NCI-H1105 treated with DMSO at 0.1 percent for 48 hours (cell line): ENCODE results near the gene PHRF1.
"Not testable (repeated sequence)": the region's sequence is repeated elsewhere in the genome, so short reads cannot be mapped to it uniquely, and the experiment has no call there.

Experiments used
- DNase-seq: peaks from one replicate; lab custom pipeline; 2025; lab: John Stamatoyannopoulos, UW

PHRF1 gene

DNA sequence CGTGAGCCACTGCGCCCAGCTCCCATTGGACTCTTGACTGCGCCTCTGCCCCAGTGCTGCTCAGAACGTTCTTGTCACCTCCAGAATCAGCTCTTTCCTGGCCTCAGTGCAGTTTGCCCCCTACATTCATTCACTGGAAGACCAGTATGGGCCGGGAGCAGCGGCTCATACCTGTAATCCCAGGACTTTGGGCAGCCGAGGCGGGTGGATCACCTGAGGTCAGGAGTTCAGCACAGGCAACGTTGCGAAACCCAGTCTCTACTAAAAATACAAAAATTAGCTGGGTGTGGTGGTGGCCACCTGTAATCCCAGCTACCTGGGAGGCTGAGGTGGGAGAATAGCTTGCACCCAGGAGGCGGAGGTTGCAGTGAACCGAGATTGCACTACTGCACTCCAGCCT, 78.2 kb downstream of the PHRF1 start:
- not testable (repeated sequence) for DNase-seq

DNA sequence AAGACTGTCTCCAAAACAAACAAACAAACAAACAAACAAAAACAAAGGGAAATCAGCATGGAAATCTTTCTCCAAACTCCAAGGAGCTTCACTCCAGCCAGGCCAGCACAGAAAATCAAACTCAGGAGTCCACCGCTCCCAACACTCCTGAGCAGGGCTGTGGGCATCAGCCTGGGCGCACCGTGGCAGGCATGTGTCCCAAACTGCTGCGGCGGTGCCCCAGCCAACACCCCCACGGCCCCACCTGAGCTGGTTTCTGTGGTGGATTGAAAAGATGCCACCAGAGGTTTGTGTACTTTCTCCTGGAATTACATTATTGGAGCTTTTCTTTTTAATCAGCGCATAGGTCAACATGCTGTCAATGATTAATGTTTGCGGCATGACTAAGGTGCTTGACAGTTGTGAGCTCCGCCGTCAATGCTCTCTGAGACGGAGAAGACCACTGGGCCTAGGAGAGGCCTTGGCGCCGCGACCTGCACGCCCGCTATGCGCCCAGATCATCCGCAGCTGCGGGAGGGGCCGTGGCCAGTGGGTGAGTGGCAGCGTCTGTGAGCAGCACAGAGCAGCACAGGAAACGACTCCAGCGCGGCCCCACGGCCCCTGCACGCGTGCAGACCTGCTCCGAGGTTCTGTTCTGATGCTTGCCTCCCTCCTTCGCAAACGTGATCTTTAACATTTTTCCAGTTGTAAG, 78.9 kb downstream of the PHRF1 start:
- DNase-seq = no peak

DNA sequence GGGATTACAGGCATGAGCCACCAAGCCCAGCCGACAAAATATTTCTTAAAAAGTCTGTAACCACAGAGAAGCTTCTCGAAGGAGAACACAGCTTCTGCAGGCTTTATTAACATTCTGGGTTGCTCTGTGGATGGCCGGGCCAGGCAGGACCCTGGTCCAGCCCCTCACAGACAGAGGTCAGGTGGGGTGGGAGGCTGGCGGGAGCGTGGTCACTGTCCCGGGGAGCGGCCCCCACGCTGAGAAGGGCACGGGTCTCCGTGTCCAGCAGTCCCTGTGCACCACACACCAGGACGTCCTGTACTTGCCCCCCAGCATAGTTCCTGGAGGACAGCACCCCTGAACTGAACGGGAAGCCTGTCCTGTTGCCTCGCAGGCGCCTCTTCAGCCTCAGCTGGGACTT, 80.2 kb downstream of the PHRF1 start:
- no peak for DNase-seq

DNA sequence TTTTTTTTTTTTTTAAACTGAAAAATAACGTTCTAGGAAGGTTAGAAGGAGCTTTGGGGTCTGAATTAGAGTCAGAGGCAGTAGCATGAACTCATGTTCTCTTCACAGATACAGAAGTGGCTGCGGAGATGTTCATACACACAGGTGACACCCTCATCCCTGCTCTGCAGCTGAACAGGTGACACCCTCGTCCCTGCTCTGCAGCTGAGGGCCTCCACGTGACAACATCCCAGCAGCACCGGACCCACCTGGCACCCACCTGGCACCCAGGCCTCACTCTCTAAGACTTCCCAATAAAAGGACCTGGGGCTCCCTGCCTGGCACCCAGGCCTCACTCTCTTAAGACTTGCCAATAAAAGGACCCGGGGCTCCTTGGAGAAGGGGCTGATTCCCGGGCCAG, 80.6 kb downstream of the PHRF1 start:
- DNase-seq = no peak

- no peak for DNase-seq
Measured at GRCh38 chr11:657691-658126, 81.4 kb downstream of the PHRF1 start.

GRCh38 chr11:659532-660085, 83.3 kb downstream of the PHRF1 start:
- no peak for DNase-seq

- DNase-seq = no peak
Measured at GRCh38 chr11:660281-660680, 84.0 kb downstream of the PHRF1 start.

GRCh38 chr11:660681-661444, 84.6 kb downstream of the PHRF1 start:
- DNase-seq = no peak
